HG02798 (cell line): ENCODE measurements around the gene STK24.
A peak's percentile ranks its signal among the peaks of the same experiment; 100 is the strongest.

Experiments
- ATAC-seq: cut with Tn5 transposase; IDR thresholded peaks from one replicate; pipeline ENCODE4 v1.9.1; 2021; ENCODE audit warnings: mild to moderate bottlenecking; ENCODE audit not compliant: unreplicated experiment, poor library complexity

STK24 gene

GRCh38 chr13:98479496-98480003 is 97.4 kb downstream of the STK24 start:
- ATAC-seq: no peak

- ATAC-seq: peak; percentile 23
Measured at GRCh38 chr13:98478189-98479129, 98.4 kb downstream of the STK24 start.

GRCh38 chr13:98476538-98476966 is 100.4 kb downstream of the STK24 start:
- ATAC-seq: peak; percentile 97

- peak; percentile 28 for ATAC-seq
Measured at GRCh38 chr13:98476106-98476505, 100.8 kb downstream of the STK24 start.

- no peak for ATAC-seq
Measured at GRCh38 chr13:98475522-98475921, 101.4 kb downstream of the STK24 start.

- no peak for ATAC-seq
Measured at GRCh38 chr13:98474761-98475160, 102.1 kb downstream of the STK24 start.

GRCh38 chr13:98474292-98474691 is 102.6 kb downstream of the STK24 start:
- ATAC-seq: no peak

GRCh38 chr13:98473788-98474144 is 103.1 kb downstream of the STK24 start:
- ATAC-seq: no peak

GRCh38 chr13:98473135-98473787 is 103.6 kb downstream of the STK24 start:
- ATAC-seq: no peak

- no peak for ATAC-seq
Measured at GRCh38 chr13:98471934-98472333, 105.0 kb downstream of the STK24 start.

- no peak for ATAC-seq
Measured at GRCh38 chr13:98470920-98471319, 106.0 kb downstream of the STK24 start.

- ATAC-seq: no peak
Measured at GRCh38 chr13:98468929-98469328, 108.0 kb downstream of the STK24 start.

GRCh38 chr13:98468361-98468760 is 108.5 kb downstream of the STK24 start:
- ATAC-seq: no peak

GRCh38 chr13:98467263-98467985 is 109.5 kb downstream of the STK24 start:
- ATAC-seq: no peak

GRCh38 chr13:98466634-98467236 is 110.2 kb downstream of the STK24 start:
- ATAC-seq: no peak

- no peak for ATAC-seq
Measured at GRCh38 chr13:98462946-98463345, 114.0 kb downstream of the STK24 start.

- ATAC-seq: no peak
Measured at GRCh38 chr13:98462241-98462882, 114.5 kb downstream of the STK24 start.

GRCh38 chr13:98461486-98462240 is 115.2 kb downstream of the STK24 start:
- no peak for ATAC-seq

GRCh38 chr13:98460516-98460915 is 116.4 kb downstream of the STK24 start:
- ATAC-seq: no peak
